CD4-positive, alpha-beta T cell treated with Interleukin-17A for 4 hours (primary cell): ENCODE results near the gene BCKDHA.
"Not testable (repeated sequence)": the region's sequence is repeated elsewhere in the genome, so short reads cannot be mapped to it uniquely, and the experiment has no call there.

Experiments
- DNase-seq: peaks from one replicate; pipeline ENCODE4 v3.0.0-alpha.2; 2020; ENCODE audit warnings: mixed read lengths

BCKDHA gene

DNA sequence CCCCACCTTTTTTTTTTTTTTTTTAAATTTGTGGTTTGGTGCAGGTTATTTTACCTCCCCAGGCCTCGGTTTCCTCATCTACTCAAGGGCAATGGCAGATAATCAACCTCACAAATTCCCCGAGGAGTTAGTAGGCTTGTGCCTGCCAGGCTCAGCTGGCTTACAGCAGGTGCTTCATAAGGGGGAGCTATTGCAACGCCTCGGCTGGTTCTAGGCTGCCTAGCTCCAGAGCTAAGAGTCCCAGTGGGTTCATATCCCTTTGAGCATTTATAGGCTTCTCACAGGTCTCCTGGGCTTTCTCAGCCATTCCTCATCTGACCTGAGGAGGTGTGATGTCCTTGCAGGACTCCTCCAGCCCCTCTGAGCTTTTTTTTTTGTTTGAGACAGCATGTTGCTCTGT, 10.6 kb downstream of the BCKDHA start:
- no peak for DNase-seq

DNA sequence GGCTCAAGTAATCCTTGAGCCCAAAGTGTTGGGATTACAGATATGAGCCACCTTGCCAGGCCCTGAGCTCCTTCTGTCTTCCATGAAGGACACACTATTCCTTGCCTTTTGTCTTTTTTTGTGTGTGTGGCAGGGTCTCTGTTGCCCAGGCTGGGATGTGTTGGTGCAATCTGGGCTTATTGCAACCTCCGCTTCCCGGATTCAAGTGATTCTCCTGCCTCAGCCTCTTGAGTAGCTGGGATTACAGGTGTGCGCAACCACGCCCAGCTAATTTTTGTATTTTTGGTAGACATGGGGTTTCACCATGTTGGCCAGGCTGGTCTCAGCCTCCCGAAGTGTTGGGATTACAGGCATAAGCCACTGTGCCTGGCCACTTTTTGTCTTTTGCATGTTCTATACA, 11.2 kb downstream of the BCKDHA start:
- not testable (repeated sequence) for DNase-seq

DNA sequence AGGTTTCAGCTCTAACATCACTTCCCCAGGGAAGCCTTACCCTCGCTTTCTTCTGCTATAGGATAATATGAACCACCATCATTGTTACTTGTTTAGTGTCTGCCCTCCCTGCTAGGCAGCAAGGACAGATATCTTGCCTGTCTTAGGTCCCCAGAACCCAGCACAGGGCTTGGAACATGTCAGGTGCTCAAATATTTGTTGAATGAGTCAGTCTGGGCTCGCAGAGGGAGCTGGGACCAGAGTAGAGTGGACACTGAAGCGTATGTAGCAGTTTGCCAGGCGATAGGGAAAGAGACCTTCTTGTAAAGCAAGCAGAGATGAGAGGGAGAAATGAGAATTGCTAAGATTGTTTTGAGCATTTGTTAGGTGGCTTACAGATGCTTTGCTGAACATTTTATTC, 11.7 kb downstream of the BCKDHA start:
- no peak for DNase-seq

DNA sequence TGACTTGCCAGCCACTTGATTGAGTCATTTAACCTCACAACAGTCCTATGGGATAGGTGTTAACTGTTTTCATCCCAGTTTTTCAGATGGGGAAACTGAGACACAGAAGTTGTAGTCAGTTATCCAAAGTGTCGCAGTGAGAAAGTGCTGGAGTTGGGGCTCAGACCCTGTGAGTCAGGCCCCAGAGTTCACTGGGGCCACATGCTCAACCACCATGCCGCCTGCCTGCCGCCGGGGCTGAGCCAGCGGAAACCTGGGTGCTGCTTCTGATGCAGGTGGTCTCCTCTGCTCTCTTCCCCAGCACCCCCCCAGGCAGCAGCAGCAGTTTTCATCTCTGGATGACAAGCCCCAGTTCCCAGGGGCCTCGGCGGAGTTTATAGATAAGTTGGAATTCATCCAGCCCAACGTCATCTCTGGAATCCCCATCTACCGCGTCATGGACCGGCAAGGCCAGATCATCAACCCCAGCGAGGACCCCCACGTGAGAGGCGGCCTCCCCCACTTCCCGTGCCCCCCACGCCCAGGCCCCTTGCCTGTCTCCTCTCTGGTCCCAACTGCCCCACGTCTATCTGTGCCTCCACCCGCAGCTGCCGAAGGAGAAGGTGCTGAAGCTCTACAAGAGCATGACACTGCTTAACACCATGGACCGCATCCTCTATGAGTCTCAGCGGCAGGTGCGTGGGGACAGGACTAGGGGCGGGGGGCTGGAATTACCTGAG, 12.9 kb downstream of the BCKDHA start:
- no peak for DNase-seq

DNA sequence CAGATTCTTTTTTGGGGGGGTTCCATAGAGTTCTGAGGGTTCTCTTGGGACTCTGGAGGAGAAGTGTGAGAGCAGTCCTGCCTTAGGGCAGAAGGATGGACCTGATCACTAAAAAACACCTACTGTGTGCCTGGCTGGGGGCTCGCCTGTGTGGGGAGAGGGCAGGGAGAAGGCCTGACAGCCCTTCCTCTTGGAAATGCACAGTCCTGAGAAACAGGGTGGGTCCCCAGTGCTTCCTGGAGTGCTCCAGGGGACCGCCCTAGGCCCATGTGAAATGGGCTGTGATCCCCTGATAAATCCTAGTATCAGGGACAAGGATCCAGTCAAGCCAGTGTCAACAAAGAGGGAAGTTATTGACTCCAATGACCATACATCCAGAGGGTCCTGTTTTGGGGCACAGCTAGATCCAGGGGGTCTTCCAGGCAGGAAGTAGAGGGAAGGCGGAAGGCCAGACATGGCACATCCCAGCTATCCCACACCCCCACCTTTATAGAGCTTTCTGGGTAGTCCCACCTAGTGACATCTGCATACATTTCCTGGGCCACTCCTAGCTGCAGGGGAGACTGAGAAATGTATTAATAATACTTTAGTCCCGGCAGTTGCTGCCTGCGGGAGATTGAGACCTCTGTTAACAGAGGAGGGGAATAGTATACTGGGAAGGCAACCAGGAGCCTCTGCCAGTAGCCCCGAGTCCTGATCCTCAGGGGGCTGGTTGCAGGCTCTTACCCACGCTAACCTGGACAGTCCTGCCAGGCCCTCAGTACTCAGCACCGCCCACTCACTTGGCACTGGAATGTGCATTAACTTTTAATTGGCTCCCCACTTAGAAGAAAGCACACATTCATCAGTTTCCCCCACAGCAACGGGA, 13.7 kb downstream of the BCKDHA start:
- DNase-seq: no peak

DNA sequence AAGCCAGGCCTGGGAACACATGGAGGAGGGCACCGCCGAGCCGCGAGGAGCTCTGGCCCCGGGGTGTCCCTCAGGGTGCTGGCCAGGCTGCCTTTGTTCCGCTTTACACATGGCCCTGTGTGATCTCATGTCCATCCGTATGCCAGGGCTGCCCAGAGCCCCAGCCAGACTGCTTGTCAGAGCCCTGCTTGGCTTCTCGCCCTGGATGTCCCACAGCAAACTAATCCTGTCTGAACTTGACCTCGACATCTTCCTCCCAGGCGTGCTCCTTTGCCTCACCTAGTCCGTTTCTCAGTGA, 14.3 kb downstream of the BCKDHA start:
- no peak for DNase-seq

DNA sequence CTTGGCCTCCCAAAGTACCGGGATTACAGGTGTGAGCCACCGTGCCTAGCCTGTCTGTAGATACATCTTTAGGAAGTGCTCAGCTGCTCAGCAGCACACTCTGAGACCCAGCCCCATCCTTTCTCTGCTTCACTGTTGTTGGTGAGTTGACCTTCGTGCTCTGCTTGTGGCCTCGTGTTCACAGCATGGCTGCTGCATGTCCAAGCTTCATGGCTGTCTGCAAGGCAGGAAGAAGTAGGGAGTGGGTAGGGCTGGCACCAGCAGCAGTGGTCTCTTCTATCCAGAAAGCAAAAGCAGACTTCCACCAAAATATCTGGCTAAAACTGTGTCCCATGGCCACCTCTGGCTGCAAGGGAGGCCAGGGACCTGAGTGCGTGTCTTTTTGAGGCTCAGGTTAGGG, 15.3 kb downstream of the BCKDHA start:
- no peak for DNase-seq

DNA sequence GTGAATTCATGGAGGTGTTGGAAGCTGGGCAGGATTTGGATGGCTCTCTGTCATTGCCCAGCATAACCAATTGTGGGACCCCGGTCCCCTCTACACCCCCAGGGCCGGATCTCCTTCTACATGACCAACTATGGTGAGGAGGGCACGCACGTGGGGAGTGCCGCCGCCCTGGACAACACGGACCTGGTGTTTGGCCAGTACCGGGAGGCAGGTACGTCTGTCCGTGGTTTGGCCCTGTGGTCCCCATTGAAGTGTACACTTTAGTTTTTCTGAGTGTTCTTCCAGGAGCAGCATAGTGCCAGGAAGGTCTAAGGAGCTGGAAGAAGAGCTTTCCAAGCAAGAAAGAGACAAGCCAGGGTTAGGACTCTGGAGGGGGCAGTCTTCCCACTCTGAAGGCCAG, 16.3 kb downstream of the BCKDHA start:
- no peak for DNase-seq

DNA sequence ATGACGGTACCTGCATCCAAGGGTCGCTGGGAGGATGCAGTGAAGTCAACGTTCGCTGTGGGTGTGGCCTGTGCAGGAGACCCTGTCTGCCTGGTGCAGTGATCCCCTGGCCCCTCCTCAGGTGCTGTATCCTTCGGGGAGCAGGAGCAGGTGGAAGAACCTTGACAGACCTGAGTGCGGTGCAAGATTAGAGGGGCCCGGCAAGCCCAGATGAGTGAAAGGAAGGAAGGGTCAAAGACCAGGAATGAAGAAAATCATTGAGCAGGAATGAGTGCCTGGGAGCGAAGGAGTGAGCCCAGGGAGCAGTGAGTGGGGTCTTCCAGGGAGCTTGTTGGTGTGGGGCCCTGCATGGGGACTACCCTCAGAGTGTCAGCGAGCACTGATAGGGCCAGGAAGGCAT, 16.8 kb downstream of the BCKDHA start:
- no peak for DNase-seq

DNA sequence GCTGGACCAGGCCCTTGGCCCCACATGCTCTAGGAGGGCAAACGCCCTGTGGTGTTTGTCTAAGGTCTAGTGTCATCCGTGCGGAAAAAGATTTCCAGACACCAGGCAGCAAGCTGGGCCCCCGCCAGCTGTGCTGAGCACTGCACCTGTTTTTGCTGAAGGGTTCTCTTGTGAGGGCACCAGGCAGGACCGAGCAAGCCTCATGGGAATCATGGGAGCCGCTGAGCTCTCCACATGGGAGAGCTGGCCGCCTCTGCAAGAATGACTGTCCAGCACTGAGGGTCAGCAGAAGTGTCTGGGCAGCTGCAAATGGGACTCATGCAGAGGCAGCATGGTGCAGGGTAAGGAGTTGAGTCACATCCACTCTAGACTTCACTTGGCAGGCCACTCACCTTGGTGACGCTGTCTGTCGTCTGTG, 17.5 kb downstream of the BCKDHA start:
- no peak for DNase-seq

DNA sequence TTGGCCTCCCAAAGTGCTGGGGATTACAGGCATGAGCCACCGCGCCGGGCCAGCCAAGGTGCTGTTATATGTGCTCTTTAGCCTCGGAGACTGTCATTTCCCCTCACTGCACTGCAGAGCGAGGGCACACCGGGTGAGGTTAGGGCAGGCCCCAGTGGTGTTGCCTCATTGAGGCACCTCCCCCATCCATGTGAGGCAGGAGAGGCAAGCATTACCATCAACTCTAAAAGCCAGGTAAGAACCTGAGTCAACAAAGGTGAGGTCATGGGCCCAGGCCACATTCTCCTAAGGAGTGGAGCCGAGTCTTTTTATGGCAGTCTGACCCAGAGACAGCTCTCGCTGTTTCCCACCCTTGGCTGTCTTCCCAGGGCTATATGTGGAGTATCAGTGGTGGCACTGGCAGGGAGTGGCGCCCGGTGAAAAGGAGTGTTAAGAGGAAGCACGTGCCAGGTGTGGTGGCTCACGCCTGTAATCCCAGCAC, 18.6 kb downstream of the BCKDHA start:
- DNase-seq: no peak

DNA sequence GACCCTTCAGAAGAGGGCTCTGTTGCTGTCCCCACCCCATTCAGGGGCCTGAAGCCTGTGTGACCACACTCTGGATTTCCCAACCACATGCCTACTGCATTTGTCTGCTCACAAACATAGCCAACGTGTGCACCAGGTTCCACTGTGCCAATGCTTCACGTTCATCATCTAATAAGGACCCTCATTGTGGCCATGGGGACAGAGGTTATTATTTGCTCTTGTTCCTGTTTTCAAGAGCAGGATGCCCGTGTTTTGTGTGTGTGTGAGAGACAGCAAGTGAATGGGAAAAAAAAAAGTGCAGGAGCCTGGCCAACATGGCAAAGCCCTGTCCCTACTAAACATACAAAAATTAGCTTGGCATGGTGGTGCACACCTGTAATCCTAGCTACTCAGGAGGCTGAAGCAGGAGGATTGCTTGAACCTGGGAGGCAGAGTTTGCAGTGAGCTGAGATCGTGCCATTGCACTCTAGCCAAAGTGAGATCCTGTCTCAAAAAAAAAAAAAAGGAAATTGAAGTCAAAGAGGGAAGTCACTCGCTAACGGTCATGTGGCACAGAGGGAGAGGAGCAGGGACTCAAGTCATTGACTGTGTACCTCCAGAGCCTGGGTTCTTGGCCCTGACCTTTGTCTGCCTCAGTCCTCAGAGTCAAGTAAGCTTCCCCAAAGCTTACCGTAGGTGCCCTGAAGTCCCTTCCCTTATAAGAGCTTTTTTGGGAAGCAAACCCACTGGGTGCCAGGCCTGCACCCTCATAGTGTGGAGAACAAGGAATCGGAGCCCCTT, 22.7 kb downstream of the BCKDHA start:
- no peak for DNase-seq

DNA sequence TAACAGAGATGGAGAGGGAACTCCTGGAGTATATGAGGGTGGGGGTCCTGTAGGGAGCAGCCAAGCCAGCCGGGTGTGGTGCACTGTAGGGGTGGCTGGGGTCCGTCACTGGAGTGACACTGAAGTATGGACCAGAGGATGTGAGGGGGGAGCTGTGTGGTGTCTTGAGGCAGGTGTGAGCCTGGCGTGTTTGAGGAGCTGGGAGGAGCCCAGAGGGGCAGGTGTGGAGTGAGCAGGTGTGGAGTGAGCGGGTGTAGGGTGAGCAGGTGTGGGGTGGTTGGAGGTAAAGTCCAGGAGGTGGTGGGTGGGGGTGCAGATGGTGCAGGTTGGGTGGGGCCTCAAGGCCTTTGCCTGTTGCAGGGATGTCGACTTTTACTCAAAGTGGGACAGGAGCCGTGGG, 23.7 kb downstream of the BCKDHA start:
- DNase-seq: no peak

DNA sequence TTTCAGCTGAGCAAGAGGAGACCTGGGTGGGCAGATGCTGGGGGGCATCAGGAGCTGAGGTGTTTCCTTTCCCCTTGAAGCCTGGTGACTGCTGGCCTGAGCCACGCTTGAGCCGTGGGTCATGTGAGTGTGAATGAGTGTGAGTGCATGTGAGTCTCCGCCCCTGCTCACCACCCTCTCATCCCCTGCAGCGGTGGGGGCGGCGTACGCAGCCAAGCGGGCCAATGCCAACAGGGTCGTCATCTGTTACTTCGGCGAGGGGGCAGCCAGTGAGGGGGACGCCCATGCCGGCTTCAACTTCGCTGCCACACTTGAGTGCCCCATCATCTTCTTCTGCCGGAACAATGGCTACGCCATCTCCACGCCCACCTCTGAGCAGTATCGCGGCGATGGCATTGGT, 24.4 kb downstream of the BCKDHA start:
- DNase-seq: no peak

DNA sequence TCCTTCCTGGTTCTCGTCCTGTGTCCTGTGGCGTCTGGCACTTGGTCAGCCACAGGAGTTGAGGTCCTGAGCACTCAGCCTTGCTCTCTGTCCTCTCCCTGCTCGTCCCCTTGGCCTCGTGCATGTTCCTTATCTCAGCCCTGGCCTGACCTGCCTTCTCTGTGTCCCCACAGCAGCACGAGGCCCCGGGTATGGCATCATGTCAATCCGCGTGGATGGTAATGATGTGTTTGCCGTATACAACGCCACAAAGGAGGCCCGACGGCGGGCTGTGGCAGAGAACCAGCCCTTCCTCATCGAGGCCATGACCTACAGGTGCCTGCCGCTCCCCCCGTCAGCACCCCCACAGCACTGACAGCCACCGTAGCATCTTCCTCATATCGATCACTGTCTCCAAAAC, 24.8 kb downstream of the BCKDHA start:
- no peak for DNase-seq

DNA sequence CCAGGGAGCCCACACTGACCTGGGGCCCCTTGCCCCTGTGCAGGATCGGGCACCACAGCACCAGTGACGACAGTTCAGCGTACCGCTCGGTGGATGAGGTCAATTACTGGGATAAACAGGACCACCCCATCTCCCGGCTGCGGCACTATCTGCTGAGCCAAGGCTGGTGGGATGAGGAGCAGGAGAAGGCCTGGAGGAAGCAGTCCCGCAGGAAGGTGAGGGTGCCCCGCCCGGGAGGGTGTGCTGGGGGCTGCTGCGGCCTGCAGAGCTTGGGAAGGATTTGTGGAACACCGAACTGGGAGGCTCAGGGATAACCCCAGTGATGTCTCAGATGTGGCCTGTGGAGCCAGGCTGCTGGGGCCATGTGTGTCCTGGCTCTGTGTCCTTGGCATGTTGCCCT, 25.3 kb downstream of the BCKDHA start:
- no peak for DNase-seq

DNA sequence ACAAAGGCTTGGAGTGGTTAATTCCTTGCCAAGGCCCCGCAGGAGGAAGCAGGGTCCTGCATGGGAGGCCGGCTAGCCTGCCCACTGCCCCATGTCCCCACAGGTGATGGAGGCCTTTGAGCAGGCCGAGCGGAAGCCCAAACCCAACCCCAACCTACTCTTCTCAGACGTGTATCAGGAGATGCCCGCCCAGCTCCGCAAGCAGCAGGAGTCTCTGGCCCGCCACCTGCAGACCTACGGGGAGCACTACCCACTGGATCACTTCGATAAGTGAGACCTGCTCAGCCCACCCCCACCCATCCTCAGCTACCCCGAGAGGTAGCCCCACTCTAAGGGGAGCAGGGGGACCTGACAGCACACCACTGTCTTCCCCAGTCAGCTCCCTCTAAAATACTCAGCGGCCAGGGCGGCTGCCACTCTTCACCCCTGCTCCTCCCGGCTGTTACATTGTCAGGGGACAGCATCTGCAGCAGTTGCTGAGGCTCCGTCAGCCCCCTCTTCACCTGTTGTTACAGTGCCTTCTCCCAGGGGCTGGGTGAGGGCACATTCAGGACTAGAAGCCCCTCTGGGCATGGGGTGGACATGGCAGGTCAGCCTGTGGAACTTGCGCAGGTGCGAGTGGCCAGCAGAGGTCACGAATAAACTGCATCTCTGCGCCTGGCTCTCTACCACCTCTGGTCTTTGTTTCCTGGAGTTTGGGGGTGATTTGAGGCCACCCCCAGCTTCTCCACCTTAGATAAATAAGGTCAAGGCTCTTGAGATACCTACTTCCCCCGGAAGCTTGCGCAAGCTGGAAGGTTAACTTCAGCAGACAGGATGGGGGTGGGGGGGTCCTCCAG, 26.9 kb downstream of the BCKDHA start:
- DNase-seq: no peak

DNA sequence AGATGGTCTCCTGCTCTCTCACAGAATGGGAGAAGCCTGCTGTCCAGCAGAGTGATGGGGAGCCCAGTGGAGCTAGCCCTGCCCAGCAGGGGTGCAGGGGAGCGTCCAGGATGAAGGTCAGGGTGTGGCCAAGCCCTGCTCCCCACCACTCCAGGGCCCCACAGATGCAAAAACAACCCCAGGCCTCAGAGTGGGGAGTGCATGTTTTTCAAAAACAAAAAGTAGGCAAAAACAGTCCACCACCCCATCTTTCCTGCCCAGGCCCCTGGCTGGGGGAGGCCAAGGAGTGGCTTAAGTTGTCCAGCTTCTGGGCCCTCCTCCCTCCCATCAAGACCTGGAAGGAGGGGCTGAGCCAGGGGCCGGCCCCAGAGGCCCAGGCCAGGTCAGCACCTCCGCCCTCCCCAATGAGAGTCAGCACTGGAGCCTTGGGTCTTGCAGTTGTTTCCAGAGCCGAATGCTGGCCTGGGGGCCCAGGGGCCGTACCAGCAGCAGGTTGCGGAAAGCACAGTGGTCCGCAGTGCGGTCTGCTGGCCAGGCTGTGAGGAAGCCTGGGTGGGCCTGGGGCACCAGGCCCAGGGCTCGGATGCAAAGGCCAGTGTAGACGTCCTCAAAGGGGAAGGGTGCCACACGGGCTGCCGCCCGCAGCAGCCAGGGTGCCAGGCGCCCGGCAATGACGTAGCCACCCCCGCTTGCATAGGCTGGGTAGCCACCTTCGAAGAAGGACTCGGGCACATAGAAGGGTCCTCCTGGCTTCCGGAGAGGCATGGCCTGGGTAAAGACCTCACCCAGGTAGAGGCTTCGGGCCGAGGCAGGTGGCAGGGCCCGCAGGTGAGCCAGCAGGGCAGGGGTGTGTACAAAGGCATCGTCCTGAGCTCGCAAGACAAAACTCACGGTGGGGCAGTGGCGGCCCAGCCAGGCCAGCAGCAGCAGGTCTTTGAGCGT, 27.8 kb downstream of the BCKDHA start:
- DNase-seq: no peak

DNA sequence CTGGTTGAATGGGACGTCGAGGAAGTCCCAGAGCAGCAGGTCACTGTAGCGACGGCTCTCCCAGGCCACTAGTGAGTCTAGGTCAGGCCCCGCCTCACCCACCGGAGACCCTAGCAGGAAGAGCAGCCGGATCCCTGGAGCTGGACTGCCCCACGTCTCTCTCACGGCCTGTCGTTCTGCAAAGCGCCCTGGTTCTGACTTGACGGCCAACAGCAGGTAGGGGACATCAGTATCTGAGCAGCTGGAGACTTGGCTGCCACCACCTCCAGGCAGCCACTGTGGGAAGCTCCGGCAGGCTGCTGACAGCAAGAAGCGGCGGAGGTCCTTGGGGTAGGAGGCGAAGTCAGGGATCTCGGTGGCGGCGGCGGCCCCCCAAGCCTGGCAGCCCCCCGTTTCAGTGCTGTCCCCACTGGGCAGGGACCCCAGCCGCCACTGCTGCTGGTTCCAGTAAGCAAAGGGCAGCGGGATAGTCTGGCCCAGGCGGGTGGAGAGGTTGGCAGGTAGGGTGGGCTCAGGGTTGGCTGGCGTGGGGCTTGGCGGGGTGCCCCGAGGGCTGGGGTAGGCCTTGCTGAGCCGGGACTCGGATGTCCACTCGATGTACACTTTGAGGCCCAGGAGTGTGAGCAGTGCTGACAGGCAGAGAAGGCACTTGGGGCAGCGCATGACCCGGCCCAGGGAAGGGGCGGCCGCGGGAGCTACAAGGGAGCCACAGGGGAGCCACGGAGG, 28.7 kb downstream of the BCKDHA start:
- DNase-seq: no peak

DNA sequence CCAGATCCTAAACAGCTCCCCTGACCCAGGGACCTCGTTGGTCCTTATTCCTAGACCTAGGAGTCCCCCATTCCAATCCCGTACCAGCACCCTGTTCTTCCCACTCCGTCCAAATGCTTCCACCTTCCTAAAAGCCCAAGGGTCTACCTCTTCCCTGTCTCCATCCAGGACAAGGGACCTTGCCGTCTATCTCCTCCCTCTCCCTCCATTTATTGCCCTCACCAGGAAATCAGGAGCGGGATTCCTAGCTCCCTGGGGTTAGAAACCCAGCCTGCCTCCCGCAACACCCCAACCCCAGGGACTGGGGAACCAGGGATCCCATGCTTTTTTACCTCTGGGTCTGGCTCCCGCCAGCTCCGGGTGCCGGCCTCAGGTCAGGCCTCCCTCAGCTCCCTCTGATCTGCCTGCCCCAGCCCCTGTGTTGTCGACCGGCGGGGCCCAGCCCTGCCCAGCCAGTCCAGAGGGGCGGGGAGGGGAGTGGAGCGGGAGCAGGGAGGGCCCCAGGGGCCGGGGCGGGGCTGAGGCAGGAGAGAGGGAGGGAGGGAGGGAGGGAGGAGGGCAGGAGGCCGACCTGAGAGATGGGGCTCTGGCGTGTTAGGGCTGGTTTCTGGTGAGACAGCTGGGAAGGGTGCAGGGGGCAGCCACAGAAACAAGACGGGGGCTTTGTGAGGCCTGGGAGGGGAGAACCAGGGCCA, 29.5 kb downstream of the BCKDHA start, which contains the start of gene B3GNT8:
TSS of gene B3GNT8 (minus strand) at position 423 of the 695 bp plus-strand sequence. CDS start 596 bp downstream, outside the sequence.
- peak; percentile 70 for DNase-seq
